Neural progenitor cell (in vitro differentiated cells): ENCODE data around the gene KIAA0930. TPM values are rescaled to one million over a fixed set of nuclear protein-coding genes. Genes with fewer than 3 reads are reported as not detected.
A peak's percentile ranks its signal among the peaks of the same experiment; 100 is the strongest.

Experiments
- DNase-seq: peaks from one replicate; pipeline ENCODE4 v3.0.0-alpha.2; 2016; ENCODE audit warnings: low spot score
- H2AFZ ChIP-seq: fragments of 200-600 bp; sonication (generic); replicated peaks from 2 replicates; pipeline ENCODE4 v1.6.1; 2016; ENCODE audit warnings: antibody characterized with exemption
- H3F3A ChIP-seq: fragments of 200-600 bp; sonication (generic); 2 replicates; pipeline ENCODE4 v1.6.1; 2016; ENCODE audit warnings: antibody characterized with exemption, low read depth
- H3K27ac ChIP-seq: fragments of 200-600 bp; sonication (generic); 2 replicates; pipeline ENCODE4 v1.5.1; 2016; ENCODE audit warnings: mild to moderate bottlenecking
- H3K27me3 ChIP-seq: fragments of 200-600 bp; sonication (generic); 2 replicates; pipeline ENCODE4 v1.6.1; 2016; ENCODE audit warnings: mild to moderate bottlenecking, moderate library complexity
- H3K36me3 ChIP-seq: fragments of 200-600 bp; sonication (generic); 2 replicates; pipeline ENCODE4 v1.5.1; 2016
- H3K4me1 ChIP-seq: fragments of 200-600 bp; sonication (generic); 2 replicates; pipeline ENCODE4 v1.6.1; 2016; ENCODE audit warnings: mixed run types
- H3K4me2 ChIP-seq: fragments of 200-600 bp; sonication (generic); 2 replicates; pipeline ENCODE4 v1.6.1; 2016
- H3K4me3 ChIP-seq: fragments of 200-600 bp; sonication (generic); 2 replicates; pipeline ENCODE4 v1.5.1; 2016
- H3K79me2 ChIP-seq: fragments of 200-600 bp; sonication (generic); 2 replicates; pipeline ENCODE4 v1.6.1; 2016; ENCODE audit warnings: low read depth
- H3K9ac ChIP-seq: fragments of 200-600 bp; sonication (generic); 2 replicates; pipeline ENCODE4 v1.6.1; 2016
- H3K9me3 ChIP-seq: fragments of 200-600 bp; sonication (generic); 2 replicates; pipeline ENCODE4 v1.5.1; 2016; ENCODE audit warnings: low read depth
- H4K20me1 ChIP-seq: fragments of 200-600 bp; sonication (generic); 2 replicates; pipeline ENCODE4 v1.6.1; 2016; ENCODE audit warnings: low read depth
- H3K27ac Mint-ChIP-seq: 3 replicates; pipeline ENCODE4 v1.8.0; 2021; ENCODE audit warnings: mixed read lengths
- H3K27me3 Mint-ChIP-seq: 2 replicates; pipeline ENCODE4 v1.8.0; 2022; ENCODE audit warnings: low read depth, mild to moderate bottlenecking, inconsistent platforms, moderate library complexity, mixed read lengths; ENCODE audit not compliant: insufficient read depth
- H3K36me3 Mint-ChIP-seq: 3 replicates; pipeline ENCODE4 v1.8.0; 2021; ENCODE audit warnings: mixed read lengths
- H3K4me1 Mint-ChIP-seq: 3 replicates; pipeline ENCODE4 v1.8.0; 2021; ENCODE audit warnings: mixed read lengths
- H3K4me3 Mint-ChIP-seq: 3 replicates; pipeline ENCODE4 v1.8.0; 2021; ENCODE audit warnings: mild to moderate bottlenecking, moderate library complexity, mixed read lengths
- H3K9me3 Mint-ChIP-seq: 3 replicates; pipeline ENCODE4 v1.8.0; 2020; ENCODE audit warnings: mixed read lengths
- EZH2 ChIP-seq: fragments of 200-600 bp; sonication (generic); IDR thresholded peaks from 2 replicates; pipeline ENCODE4 v1.6.1; 2017; ENCODE audit warnings: antibody characterized with exemption, mild to moderate bottlenecking, moderate library complexity
- EZH2phosphoT487 ChIP-seq: fragments of 200-600 bp; sonication (generic); IDR thresholded peaks from 2 replicates; pipeline ENCODE4 v1.6.1; 2017; ENCODE audit warnings: antibody characterized with exemption
- total RNA-seq: library from RNA; depleted of rRNA; stranded (reverse); fragments of >200 nt; gene quantifications from 2 replicates; pipeline ENCODE4 v1.2.3, GENCODE V29; 2015; ENCODE audit warnings: low replicate concordance
- TF ChIP-seq, protein P1 (sequence below): fragments of 200-600 bp; sonication (generic); IDR thresholded peaks from 2 replicates; pipeline ENCODE4 v1.5.1; 2017; ENCODE audit warnings: antibody characterized with exemption, mild to moderate bottlenecking

The KIAA0930 gene
- total RNA-seq, 1 donor from 2014 or later = 15.0 TPM

DNA sequence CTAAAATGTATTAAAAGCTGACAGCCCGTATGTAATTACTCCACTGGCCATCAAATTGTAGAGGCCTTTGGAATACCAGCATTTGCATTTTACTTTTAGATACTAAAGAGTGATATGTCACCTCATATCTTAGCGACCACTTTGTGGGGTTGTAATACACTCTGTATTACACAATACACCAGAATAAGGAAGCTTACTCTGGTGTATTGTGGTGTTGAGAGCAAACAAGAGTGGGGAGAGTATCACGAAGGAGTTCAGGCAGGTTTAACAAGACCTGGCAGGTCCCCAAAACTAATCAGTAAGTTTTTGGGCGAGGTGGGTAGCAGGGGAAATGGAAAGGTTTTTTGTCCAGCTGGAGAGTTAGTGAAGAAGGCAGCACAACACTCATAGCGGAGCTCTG is 73.8 kb downstream of the KIAA0930 start:
- Mint-ChIP-seq H3K4me1 (peaks cover 20% of the 10 kb centered on the region), H3K27me3 (no peaks in the 10 kb centered on the region), H3K4me3 (no peak overlapping the region), H3K36me3 (peaks cover 19% of the 10 kb centered on the region), H3K27ac (no peak overlapping the region), H3K9me3 (no peaks in the 10 kb centered on the region)
- peaks cover 82% of the 10 kb centered on the region for H3K79me2 ChIP-seq
- no peaks in the 10 kb centered on the region for H3K9me3 ChIP-seq
- peaks cover 15% of the 10 kb centered on the region for H3F3A ChIP-seq
- H2AFZ ChIP-seq = no peak overlapping the region
- peaks cover 42% of the 10 kb centered on the region for H4K20me1 ChIP-seq
- no peak overlapping the region for H3K4me2 ChIP-seq
- no peak for DNase-seq
- H3K4me3 ChIP-seq = no peak overlapping the region
- H3K4me1 ChIP-seq = peaks cover 14% of the 10 kb centered on the region
- H3K27me3 ChIP-seq = no peaks in the 10 kb centered on the region
- H3K36me3 ChIP-seq = peaks cover 25% of the 10 kb centered on the region
- no peak overlapping the region for H3K27ac ChIP-seq
- H3K9ac ChIP-seq = no peak overlapping the region
- TF ChIP-seq EZH2 = no peak
- TF ChIP-seq, protein P1, sequence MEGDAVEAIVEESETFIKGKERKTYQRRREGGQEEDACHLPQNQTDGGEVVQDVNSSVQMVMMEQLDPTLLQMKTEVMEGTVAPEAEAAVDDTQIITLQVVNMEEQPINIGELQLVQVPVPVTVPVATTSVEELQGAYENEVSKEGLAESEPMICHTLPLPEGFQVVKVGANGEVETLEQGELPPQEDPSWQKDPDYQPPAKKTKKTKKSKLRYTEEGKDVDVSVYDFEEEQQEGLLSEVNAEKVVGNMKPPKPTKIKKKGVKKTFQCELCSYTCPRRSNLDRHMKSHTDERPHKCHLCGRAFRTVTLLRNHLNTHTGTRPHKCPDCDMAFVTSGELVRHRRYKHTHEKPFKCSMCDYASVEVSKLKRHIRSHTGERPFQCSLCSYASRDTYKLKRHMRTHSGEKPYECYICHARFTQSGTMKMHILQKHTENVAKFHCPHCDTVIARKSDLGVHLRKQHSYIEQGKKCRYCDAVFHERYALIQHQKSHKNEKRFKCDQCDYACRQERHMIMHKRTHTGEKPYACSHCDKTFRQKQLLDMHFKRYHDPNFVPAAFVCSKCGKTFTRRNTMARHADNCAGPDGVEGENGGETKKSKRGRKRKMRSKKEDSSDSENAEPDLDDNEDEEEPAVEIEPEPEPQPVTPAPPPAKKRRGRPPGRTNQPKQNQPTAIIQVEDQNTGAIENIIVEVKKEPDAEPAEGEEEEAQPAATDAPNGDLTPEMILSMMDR = no peak
- TF ChIP-seq EZH2phosphoT487 = no peak

DNA sequence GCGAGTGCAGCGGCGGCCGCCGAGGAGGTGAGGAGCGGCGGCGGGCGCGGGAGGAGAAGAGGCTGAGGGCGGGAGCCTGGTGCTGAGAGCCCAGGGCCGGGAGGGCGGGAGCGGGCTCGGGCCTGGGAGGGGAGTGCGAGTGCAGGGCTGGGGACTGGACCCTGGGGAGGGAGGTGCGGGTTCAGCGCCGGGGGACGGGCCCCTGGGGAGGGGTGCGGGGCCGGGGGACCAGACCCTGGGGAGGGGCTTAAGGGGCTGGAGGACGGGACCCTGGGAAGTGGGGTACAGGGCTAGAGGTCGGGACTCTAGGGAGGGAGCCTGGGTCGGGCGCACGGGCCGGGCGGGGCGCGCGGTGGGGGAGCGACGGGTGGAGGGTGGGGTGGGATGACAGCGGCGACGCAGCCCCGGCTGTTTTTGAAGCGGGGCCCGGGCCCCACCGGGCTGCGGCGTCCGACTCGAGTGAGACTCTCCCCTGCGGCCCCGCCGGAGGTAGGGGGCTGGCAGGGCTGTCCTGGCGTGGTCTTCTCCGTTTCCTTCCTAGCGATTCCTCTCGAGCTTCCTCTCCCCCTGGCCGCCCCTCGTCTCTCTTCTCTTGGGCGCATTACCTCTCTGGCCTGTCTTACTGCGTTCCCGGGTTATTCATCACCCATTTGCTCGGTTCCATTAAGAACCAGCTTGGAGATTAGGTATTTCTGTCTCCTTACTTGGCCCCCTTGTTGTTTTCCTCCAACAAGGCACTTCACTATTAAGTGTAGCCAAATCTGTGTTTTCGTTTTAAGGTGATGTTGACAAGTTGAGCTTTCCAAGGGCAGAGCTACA is 76.2 kb downstream of the KIAA0930 start:
- H3K27me3 ChIP-seq = no peaks in the 10 kb centered on the region

DNA sequence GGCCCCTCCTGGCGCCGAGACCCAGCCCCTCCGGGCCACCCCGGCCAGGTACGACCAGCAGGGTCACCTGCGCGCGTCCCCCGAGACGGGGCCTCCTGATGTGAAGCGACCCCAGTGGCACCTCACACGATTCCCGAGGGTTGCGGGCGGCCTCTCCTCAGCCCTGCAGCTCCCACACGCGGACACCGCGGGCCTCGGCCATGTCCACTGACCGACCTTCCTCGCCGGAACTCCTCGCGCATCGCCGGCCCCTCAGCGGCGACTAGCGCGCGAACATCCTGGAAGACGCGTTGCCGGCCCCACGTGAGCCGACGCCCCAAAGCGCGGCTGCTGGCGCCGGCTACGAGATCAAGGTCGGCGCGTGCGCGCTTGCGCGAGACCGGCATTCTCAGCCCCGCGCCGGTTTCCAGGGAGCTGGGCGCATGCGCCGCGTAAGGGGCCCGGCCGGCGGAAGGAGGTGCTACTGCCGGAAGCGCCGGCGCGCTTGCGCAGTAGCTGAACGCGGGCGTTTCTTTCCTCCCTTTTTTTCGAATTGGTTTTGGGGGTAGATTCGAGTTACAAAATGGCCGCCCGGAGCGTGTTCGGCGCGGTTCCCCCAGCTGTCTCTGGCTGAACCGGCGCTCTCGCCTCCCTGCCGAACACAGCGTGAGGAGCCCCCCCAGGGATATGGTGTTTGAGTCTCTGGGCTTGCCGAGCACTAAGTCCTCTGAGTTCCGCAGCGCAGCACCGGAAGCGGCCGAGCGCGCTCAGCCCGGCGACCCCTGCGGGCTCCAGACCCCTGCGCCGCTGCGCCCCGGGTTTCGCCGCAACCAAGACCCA is 77.0 kb downstream of the KIAA0930 start, which contains the start of gene NUP50:
Gene NUP50 (plus strand): TSS at position 475 of the 819 bp plus-strand sequence. CDS start 4,253 bp downstream, outside the sequence.
- H3F3A ChIP-seq = peaks cover 15% of the 10 kb centered on the region
- peaks cover 7% of the 10 kb centered on the region for H3K36me3 Mint-ChIP-seq
- H3K4me1 ChIP-seq = peaks cover 14% of the 10 kb centered on the region
- H3K27me3 Mint-ChIP-seq = no peaks in the 10 kb centered on the region
- H3K4me1 Mint-ChIP-seq = peaks cover 25% of the 10 kb centered on the region
- H3K27ac ChIP-seq = peak within 1 kb of the TSS; percentile 77
- peak within 1 kb of the TSS; percentile 99 for H3K4me3 ChIP-seq
- peak within 1 kb of the TSS; percentile 86 for H3K9ac ChIP-seq
- H2AFZ ChIP-seq = peak within 1 kb of the TSS; percentile 81
- no peaks in the 10 kb centered on the region for H3K9me3 ChIP-seq
- H3K27me3 ChIP-seq = no peaks in the 10 kb centered on the region
- TF ChIP-seq, protein P1 = no peak
- peak; percentile 15 for TF ChIP-seq EZH2
- H4K20me1 ChIP-seq = peaks cover 31% of the 10 kb centered on the region
- DNase-seq = peak; percentile 99
- H3K79me2 ChIP-seq = peaks cover 85% of the 10 kb centered on the region
- peak within 1 kb of the TSS; percentile 89 for H3K27ac Mint-ChIP-seq
- H3K4me2 ChIP-seq = peak within 1 kb of the TSS; percentile 89
- peaks cover 10% of the 10 kb centered on the region for H3K36me3 ChIP-seq
- H3K9me3 Mint-ChIP-seq = no peaks in the 10 kb centered on the region
- H3K4me3 Mint-ChIP-seq = peak within 1 kb of the TSS; percentile 96

More for the DNA sequence above, 76.2 kb downstream of the KIAA0930 start:
- Mint-ChIP-seq H3K9me3 (no peaks in the 10 kb centered on the region), H3K4me1 (peaks cover 25% of the 10 kb centered on the region), H3K27ac (peak overlapping the region; percentile 89), H3K36me3 (peaks cover 10% of the 10 kb centered on the region), H3K27me3 (no peaks in the 10 kb centered on the region), H3K4me3 (peak overlapping the region; percentile 96)
- TF ChIP-seq, protein P1 = no peak
- peak; percentile 17 for TF ChIP-seq EZH2
- no peak overlapping the region for H2AFZ ChIP-seq
- H3K4me1 ChIP-seq = peaks cover 14% of the 10 kb centered on the region
- H3K9ac ChIP-seq = peak overlapping the region; percentile 86
- H3K27ac ChIP-seq = peak overlapping the region; percentile 77
- peaks cover 31% of the 10 kb centered on the region for H4K20me1 ChIP-seq
- peak overlapping the region; percentile 89 for H3K4me2 ChIP-seq
- H3K4me3 ChIP-seq = peak overlapping the region; percentile 99
- H3K36me3 ChIP-seq = peaks cover 10% of the 10 kb centered on the region
- DNase-seq = peak; percentile 68
- peaks cover 83% of the 10 kb centered on the region for H3K79me2 ChIP-seq
- H3K9me3 ChIP-seq = no peaks in the 10 kb centered on the region
- peaks cover 15% of the 10 kb centered on the region for H3F3A ChIP-seq
